GM19328 (cell line): ENCODE data around the gene RCBTB2.

Experiments used
- ATAC-seq: cut with Tn5 transposase; IDR thresholded peaks from one replicate; pipeline ENCODE4 v1.9.1; 2021; ENCODE audit warnings: mild to moderate bottlenecking, moderate library complexity; ENCODE audit not compliant: unreplicated experiment

The RCBTB2 gene

GRCh38 chr13:48496271-48497161, 36.4 kb downstream of the RCBTB2 start:
- no peak for ATAC-seq

GRCh38 chr13:48494874-48495273, 38.0 kb downstream of the RCBTB2 start:
- ATAC-seq = no peak

DNA sequence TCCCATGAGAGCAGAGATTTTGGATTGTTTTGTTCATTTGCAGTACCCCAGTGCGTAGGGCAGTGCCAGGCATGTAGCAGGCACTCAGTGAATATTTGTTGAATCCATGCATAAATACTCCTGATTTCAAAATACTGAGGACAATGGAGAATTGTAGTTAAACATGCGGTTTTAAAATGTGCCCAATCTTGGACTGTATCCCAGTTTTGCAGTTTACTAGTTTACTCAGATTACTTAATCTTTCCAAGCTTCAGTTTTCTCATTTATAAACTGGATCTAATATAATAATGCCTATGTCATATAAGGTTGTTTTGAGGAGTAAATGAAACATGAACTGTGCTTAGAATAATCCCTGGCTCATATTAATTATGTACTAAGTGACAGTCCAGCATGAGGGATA, 39.0 kb downstream of the RCBTB2 start:
- ATAC-seq = no peak

DNA sequence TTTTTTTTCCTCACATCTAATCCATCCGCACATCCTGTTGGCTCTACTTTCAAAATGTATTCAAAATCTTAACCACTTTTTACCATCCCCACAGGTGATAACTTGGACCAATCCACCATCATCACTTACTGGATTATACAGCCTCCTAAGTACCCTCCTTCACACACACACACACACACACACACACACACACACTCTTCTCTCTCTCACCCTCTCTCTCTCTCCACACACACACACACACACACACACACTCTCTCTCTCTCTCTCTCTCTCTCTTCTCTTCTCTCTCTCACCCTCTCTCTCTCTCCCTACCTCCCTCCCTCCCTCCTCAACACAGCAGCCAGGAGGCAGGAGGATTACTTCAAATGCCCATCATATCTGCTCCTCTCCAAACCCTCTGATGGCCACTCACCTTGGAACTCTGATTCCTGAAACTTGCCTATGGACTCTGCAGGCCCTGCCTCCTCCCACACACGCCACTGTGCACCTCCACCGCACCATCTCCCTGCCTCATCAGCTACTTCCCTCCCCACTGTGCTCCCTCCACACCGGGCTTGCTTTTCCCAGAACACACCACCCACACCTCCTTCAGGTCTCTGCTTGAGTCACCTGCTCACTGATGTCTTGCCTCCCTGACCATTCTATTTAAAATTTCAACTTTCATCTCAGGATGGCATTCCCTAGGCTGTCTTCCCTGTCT, 39.7 kb downstream of the RCBTB2 start:
- no peak for ATAC-seq

GRCh38 chr13:48492470-48493065, 40.3 kb downstream of the RCBTB2 start:
- ATAC-seq = peak; percentile 75

DNA sequence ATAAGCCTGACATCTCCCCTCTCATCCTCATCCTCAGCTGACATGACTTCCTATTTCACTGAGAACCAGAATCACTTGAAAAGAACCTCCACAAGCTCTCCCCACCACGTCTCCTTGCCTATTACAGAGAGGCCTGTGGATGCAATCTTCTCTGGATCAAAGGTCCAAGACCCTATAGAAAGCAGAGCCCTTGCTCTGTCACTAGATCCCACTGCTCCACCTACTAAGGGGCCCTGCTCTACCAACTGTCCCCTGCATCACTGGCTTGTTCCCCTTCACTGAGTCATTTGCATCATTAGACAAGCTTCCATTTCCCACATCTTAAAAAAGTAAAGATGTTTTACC, 40.8 kb downstream of the RCBTB2 start:
- ATAC-seq = peak; percentile 57

- no peak for ATAC-seq
These were observed 41.3 kb downstream of the RCBTB2 start for GRCh38 chr13:48491423-48492095.

DNA sequence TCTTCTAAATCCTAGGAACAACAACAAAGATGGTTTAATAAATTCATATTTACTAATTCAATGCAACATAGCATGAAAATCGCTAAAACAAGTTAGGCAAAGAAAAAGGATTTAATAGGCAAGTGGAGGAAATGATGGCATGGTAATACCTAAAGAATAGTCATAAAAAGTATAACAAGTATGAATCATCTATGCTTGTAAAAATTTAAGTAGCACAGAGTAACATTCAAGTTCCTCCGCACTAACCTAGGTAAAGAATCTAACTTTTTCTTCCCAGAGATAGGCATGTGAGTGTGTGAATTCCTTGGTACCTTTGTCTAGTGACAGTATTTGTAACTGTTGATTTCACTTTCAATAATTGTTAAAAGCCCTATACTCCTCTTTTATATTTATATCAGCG, 42.6 kb downstream of the RCBTB2 start:
- ATAC-seq = no peak

- no peak for ATAC-seq
These were observed 43.2 kb downstream of the RCBTB2 start for GRCh38 chr13:48489666-48490065.

DNA sequence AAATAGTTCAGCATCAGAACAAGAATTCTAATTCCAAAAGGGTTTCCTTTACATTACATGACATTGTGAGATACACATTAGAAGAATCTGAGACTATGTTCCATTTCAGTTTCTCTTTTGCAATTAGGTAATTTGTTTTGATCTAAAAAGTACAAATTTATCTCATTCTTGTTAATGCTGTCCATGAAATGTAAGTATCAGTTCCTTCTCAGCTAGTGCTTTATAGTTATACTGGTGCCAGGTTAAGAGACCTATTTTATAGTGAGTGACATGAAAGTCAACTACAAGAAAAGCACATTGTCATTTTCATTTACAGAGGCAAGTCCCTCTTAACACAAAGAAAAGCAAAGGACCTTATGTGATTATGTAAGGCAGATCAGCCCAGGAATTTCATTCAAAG, 43.9 kb downstream of the RCBTB2 start:
- ATAC-seq = no peak

- ATAC-seq = no peak
These were observed 44.9 kb downstream of the RCBTB2 start for GRCh38 chr13:48487968-48488367.

GRCh38 chr13:48486836-48487235, 46.0 kb downstream of the RCBTB2 start:
- ATAC-seq = no peak

- ATAC-seq = no peak
These were observed 46.5 kb downstream of the RCBTB2 start for GRCh38 chr13:48486362-48486761.

DNA sequence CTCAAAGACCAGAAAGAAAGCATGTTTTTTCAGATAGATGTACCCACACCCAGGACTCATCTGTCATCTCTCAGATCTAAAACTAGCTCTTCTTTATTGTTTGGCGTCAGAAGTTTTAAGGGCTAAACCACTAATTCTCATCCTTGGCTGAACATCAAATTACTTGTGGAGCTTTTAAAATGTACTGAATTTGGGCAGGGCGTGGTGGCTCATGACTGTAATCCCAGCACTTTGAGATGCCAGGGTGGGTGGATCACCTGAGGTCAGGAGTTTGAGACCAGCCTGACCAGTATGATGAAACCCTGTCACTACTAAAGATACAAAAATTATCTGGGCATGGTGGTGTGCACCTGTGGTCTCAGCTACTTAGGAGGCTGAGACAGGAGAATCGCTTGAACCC, 47.4 kb downstream of the RCBTB2 start:
- ATAC-seq = no peak

DNA sequence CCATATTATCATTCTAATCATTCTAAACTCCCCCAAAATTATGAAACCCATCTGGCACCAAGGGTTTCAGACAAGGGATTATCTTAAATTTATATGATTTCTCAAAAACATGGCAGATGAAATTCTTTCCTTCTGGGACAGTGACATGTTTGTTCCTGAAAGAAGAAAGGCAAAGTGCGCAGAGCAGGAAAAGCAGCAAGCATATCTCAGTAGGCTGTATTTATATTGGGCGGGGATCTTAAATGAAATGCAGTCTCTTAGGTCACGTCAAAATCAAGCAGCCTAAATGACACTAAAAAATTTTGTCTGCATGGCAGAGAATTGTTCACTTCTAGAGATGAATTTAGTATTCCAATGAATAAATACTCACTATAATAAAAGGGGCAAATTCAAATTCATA, 49.3 kb downstream of the RCBTB2 start:
- no peak for ATAC-seq

GRCh38 chr13:48478391-48478790, 54.5 kb downstream of the RCBTB2 start:
- no peak for ATAC-seq

- peak; percentile 69 for ATAC-seq
These were observed 55.6 kb downstream of the RCBTB2 start for GRCh38 chr13:48477191-48477855.

- ATAC-seq = no peak
These were observed 56.2 kb downstream of the RCBTB2 start for GRCh38 chr13:48476686-48477085.

GRCh38 chr13:48476215-48476614, 56.7 kb downstream of the RCBTB2 start:
- ATAC-seq = no peak

GRCh38 chr13:48475230-48475629, 57.6 kb downstream of the RCBTB2 start:
- no peak for ATAC-seq
